RWPE1 (cell line): ENCODE results near the gene EIF3F.

Experiments used
- CTCF ChIA-PET: fragments of 350-600 bp; sonication (Branson Sonifier 250); formaldehyde crosslinking; extraction: SDS; loops from one replicate; lab custom pipeline; 2021; lab: Yijun Ruan, JAX
- POLR2A ChIA-PET: fragments of 400-600 bp; formaldehyde crosslinking; extraction: SDS; loops from one replicate; lab custom pipeline; 2020; ENCODE audit warnings: antibody characterized with exemption; ENCODE audit not compliant: low non-redundant PET; lab: Yijun Ruan, JAX
- DNase-seq: peaks from one replicate; pipeline ENCODE4 v3.0.0; 2012; ENCODE audit warnings: low spot score
- H3K27ac ChIP-seq: fragments of 450-650 bp; 2 replicates; pipeline ENCODE4 v1.5.1; 2017
- CTCF ChIP-seq: fragments of 450-650 bp; conservative IDR thresholded peaks from 2 replicates; pipeline ENCODE4 v1.5.1; 2017; ENCODE audit warnings: low read depth, mild to moderate bottlenecking

The EIF3F gene

DNA sequence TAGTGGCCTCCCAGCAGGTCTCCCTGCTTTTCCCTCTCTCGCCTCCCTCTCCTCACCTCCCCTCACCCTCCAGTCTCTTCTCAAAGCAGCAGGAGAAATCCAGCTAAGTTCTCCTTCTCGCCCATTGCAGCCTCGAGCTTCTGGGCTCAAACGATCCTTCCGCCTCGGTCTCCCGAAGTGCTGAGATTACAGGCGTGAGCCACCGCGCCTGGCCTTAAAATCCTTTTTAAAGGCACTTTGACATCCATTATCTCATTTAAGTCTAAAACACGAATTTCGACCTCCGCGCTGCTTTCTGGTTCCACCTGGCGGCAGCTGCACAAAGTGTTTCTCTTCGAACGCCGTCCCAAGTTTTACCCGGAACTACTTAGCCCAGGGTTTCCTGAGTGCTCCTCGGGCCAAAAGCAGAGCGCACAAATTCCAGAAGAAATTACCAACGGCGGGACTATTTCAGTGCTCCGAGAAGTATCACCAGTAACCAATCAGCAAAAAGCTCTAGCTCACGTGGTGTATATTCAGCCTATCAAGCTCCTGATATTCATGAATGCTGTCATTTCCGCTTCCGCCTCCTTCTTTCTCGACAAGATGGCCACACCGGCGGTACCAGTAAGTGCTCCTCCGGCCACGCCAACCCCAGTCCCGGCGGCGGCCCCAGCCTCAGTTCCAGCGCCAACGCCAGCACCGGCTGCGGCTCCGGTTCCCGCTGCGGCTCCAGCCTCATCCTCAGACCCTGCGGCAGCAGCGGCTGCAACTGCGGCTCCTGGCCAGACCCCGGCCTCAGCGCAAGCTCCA lies at the start of gene EIF3F:
Gene EIF3F, plus strand, starts transcription at position 570 of the 792 bp plus-strand sequence. Its CDS starts 16 bp downstream, at position 586.
- TF ChIP-seq CTCF, result peak; percentile 87
- CTCF ChIA-PET, result interaction anchor here (0.5 to 2.0 kb wide), 13 partner anchors 9 to 1542 kb away, joined by 3 to 37 read pairs (median 4); no protein-coding TSS in a partner anchor
- POLR2A ChIA-PET, result interaction anchor here (0.7 kb wide), 1 partner anchor 96 kb away, joined by 4 read pairs; no protein-coding TSS in a partner anchor
- peak within 1 kb of the TSS; percentile 72 for H3K27ac ChIP-seq
- DNase-seq, result peak; percentile 98

DNA sequence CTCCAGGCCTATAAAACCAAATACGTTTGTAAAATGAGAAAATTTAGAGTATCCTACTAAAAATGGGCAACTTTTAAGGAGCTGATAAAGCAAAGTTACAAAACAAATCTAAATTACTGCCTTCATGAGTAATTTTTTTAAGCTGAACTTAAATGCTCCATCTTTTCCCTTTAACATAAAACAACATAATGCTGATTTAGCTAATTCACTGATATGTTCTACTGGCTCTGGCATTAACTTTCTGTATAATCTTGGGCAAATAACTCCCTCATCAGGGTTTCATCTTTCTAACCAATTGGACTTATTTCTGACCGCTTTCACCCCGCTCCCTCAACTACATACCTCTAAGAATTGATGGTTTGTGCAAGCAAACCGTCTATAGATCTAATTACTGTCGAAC lies 46.0 kb upstream of the EIF3F start:
- ChIA-PET POLR2A (no interaction called here), CTCF (no interaction called here)
- DNase-seq, result no peak
- H3K27ac ChIP-seq, result no peak overlapping the region
- TF ChIP-seq CTCF, result no peak

DNA sequence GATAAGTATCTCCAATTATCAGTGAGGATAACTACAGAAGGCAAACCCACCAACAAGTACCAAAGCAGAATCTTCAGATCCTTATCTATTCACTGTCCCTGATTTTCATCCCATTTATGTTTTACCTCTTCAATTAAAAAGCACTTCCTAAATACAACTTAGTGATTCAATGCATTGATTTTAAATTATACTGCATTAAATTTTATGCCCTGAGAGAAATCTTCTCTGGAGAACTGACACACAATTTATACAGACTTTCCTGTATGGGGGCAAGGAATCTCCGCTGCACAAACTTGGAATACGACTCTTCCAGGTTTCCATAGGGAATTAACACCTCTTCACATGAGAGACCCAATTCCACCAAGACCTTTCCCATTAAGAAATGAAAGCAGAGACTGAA lies 45.5 kb upstream of the EIF3F start, which contains the start of gene OR10A3:
Gene OR10A3, minus strand, starts transcription at position 101 of the 400 bp plus-strand sequence. CDS start 2,188 bp downstream, outside the sequence.
- CTCF ChIA-PET, result no interaction called here
- no peak within 1 kb of the TSS for H3K27ac ChIP-seq
- TF ChIP-seq CTCF, result no peak
- DNase-seq, result no peak
- POLR2A ChIA-PET, result no interaction called here

GRCh38 chr11:7944123-7944522 lies 43.0 kb upstream of the EIF3F start:
- no peak for TF ChIP-seq CTCF
- CTCF ChIA-PET, result no interaction called here

GRCh38 chr11:7949934-7950333 lies 37.2 kb upstream of the EIF3F start:
- no peak for TF ChIP-seq CTCF
- no peak for DNase-seq
- ChIA-PET POLR2A (no interaction called here), CTCF (interaction anchor here (0.6 to 1.1 kb wide), 2 partner anchors 57 to 223 kb away, joined by 3 read pairs; no protein-coding TSS in a partner anchor)
- H3K27ac ChIP-seq, result no peak overlapping the region

More at GRCh38 chr11:7944123-7944522, 43.0 kb upstream of the EIF3F start:
- POLR2A ChIA-PET, result no interaction called here
- DNase-seq, result no peak
- no peak overlapping the region for H3K27ac ChIP-seq

DNA sequence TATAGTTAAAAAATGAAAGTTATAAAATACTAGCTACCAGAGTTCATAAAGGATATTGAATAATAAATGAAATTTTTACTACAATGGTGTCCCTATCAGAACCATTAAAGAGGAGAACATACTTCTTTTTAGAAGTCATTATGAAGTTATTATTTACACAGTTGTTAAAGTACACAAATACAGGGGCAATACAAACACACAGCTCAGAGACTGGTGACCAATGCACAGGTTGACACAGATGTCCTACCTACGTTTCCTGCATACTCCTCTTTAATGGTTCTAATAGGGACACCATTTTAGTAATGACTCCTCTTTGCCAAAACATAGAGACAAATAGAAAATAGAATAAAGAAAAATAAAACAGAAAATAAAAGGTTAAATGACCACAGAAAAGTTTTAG lies 31.9 kb upstream of the EIF3F start:
- ChIA-PET POLR2A (no interaction called here), CTCF (no interaction called here)
- TF ChIP-seq CTCF, result no peak
- no peak overlapping the region for H3K27ac ChIP-seq
- no peak for DNase-seq
